ENCODE data around the gene COMTD1. TPM values are rescaled to one million over a fixed set of nuclear protein-coding genes. Genes with fewer than 3 reads are reported as not detected.
"Not testable (repeated sequence)": the region's sequence is repeated elsewhere in the genome, so short reads cannot be mapped to it uniquely, and the experiment has no call there.

The COMTD1 gene
- polyA plus RNA-seq, 4 donors, result 54.0 to 510 (median 228) TPM

GRCh38 chr10:75201793-75202307 lies 33.9 kb downstream of the COMTD1 start:
- peaks cover 0 to 4% (median 0%) of the 10 kb centered on the region in 3 donors for H3K36me3 ChIP-seq (ENCODE audit: control insufficient read depth in 3 of 3, insufficient read depth in 2 of 3, low read depth in 1 of 3, low read length in 3 of 3)
- WGBS, 3 donors, result 30 to 71% (median 40%) methylated on average over 9 of the region's 9 CpGs
- DNase-seq, result peak; percentile 77 to 97
- H3K4me3 ChIP-seq (ENCODE audit: low read depth in 1 of 3, low read length in 3 of 3), result peak overlapping the region in 1 of 3 donors; percentile 13
- peaks cover 2 to 8% (median 6%) of the 10 kb centered on the region in 3 donors for H3K4me1 ChIP-seq (ENCODE audit: control insufficient read depth in 3 of 3, insufficient read depth in 2 of 3, low read depth in 1 of 3, low read length in 2 of 3)
- FAIRE-seq, result no peak
- peak overlapping the region in 2 of 3 donors; percentile 83 to 86 for H3K27ac ChIP-seq (ENCODE audit: low read depth in 1 of 3, low read length in 2 of 3)
- no peaks in the 10 kb centered on the region for H3K9me3 ChIP-seq (ENCODE audit: control insufficient read depth in 2 of 2, insufficient read depth in 1 of 2, low read depth in 1 of 2, low read length in 1 of 2)
- no peaks in the 10 kb centered on the region for H3K27me3 ChIP-seq (ENCODE audit: control insufficient read depth in 3 of 3, insufficient read depth in 3 of 3, low read length in 3 of 3)

- H3K27ac ChIP-seq (ENCODE audit: low read depth in 1 of 3, low read length in 2 of 3); FAIRE-seq; DNase-seq; H3K36me3 ChIP-seq (ENCODE audit: control insufficient read depth in 3 of 3, insufficient read depth in 2 of 3, low read depth in 1 of 3, low read length in 3 of 3); H3K27me3 ChIP-seq (ENCODE audit: control insufficient read depth in 3 of 3, insufficient read depth in 3 of 3, low read length in 3 of 3); H3K9me3 ChIP-seq (ENCODE audit: control insufficient read depth in 2 of 2, insufficient read depth in 1 of 2, low read depth in 1 of 2, low read length in 1 of 2); H3K4me1 ChIP-seq (ENCODE audit: control insufficient read depth in 3 of 3, insufficient read depth in 2 of 3, low read depth in 1 of 3, low read length in 2 of 3); H3K4me3 ChIP-seq (ENCODE audit: low read depth in 1 of 3, low read length in 3 of 3): not testable (repeated sequence)
- WGBS, 3 donors, result 93 to 99% (median 96%) methylated on average over 6 of the region's 6 CpGs
Measured at GRCh38 chr10:75199949-75200348, 35.8 kb downstream of the COMTD1 start.

GRCh38 chr10:75197906-75198305 lies 37.9 kb downstream of the COMTD1 start:
- no peak overlapping the region for H3K27ac ChIP-seq (ENCODE audit: low read depth in 1 of 3, low read length in 2 of 3)
- DNase-seq (no peak), FAIRE-seq (no peak)
- no peaks in the 10 kb centered on the region for H3K9me3 ChIP-seq (ENCODE audit: control insufficient read depth in 2 of 2, insufficient read depth in 1 of 2, low read depth in 1 of 2, low read length in 1 of 2)
- peaks cover 3 to 10% (median 8%) of the 10 kb centered on the region in 3 donors for H3K4me1 ChIP-seq (ENCODE audit: control insufficient read depth in 3 of 3, insufficient read depth in 2 of 3, low read depth in 1 of 3, low read length in 2 of 3)
- H3K36me3 ChIP-seq (ENCODE audit: control insufficient read depth in 3 of 3, insufficient read depth in 2 of 3, low read depth in 1 of 3, low read length in 3 of 3), result peaks cover 0 to 8% (median 0%) of the 10 kb centered on the region in 3 donors
- H3K27me3 ChIP-seq (ENCODE audit: control insufficient read depth in 3 of 3, insufficient read depth in 3 of 3, low read length in 3 of 3), result no peaks in the 10 kb centered on the region
- H3K4me3 ChIP-seq (ENCODE audit: low read depth in 1 of 3, low read length in 3 of 3), result no peak overlapping the region
- 82 to 92% (median 86%) methylated on average over 2 of the region's 2 CpGs for WGBS, 3 donors

- no peak overlapping the region for H3K27ac ChIP-seq (ENCODE audit: low read depth in 1 of 3, low read length in 2 of 3)
- no peak for FAIRE-seq
- H3K27me3 ChIP-seq (ENCODE audit: control insufficient read depth in 3 of 3, insufficient read depth in 3 of 3, low read length in 3 of 3), result no peaks in the 10 kb centered on the region
Measured at GRCh38 chr10:75197066-75197465, 38.7 kb downstream of the COMTD1 start.

GRCh38 chr10:75195035-75195763 lies 40.6 kb downstream of the COMTD1 start:
- 81 to 96% (median 88%) methylated on average over 6 of the region's 6 CpGs for WGBS, 3 donors
- no peaks in the 10 kb centered on the region for H3K9me3 ChIP-seq (ENCODE audit: control insufficient read depth in 2 of 2, insufficient read depth in 1 of 2, low read depth in 1 of 2, low read length in 1 of 2)
- H3K36me3 ChIP-seq (ENCODE audit: control insufficient read depth in 3 of 3, insufficient read depth in 2 of 3, low read depth in 1 of 3, low read length in 3 of 3), result peaks cover 0 to 5% (median 0%) of the 10 kb centered on the region in 3 donors
- DNase-seq, result no peak
- H3K4me1 ChIP-seq (ENCODE audit: control insufficient read depth in 3 of 3, insufficient read depth in 2 of 3, low read depth in 1 of 3, low read length in 2 of 3), result peaks cover 0 to 6% (median 4%) of the 10 kb centered on the region in 3 donors
- no peak overlapping the region for H3K4me3 ChIP-seq (ENCODE audit: low read depth in 1 of 3, low read length in 3 of 3)
- H3K27me3 ChIP-seq (ENCODE audit: control insufficient read depth in 3 of 3, insufficient read depth in 3 of 3, low read length in 3 of 3), result no peaks in the 10 kb centered on the region
- no peak for FAIRE-seq
- peak overlapping the region in 1 of 3 donors; percentile 9 for H3K27ac ChIP-seq (ENCODE audit: low read depth in 1 of 3, low read length in 2 of 3)

More at GRCh38 chr10:75197066-75197465, 38.7 kb downstream of the COMTD1 start:
- WGBS, 3 donors, result 89 to 95% (median 93%) methylated on average over 3 of the region's 3 CpGs
- peaks cover 0 to 5% (median 0%) of the 10 kb centered on the region in 3 donors for H3K36me3 ChIP-seq (ENCODE audit: control insufficient read depth in 3 of 3, insufficient read depth in 2 of 3, low read depth in 1 of 3, low read length in 3 of 3)
- peaks cover 4 to 6% (median 4%) of the 10 kb centered on the region in 3 donors for H3K4me1 ChIP-seq (ENCODE audit: control insufficient read depth in 3 of 3, insufficient read depth in 2 of 3, low read depth in 1 of 3, low read length in 2 of 3)
- H3K9me3 ChIP-seq (ENCODE audit: control insufficient read depth in 2 of 2, insufficient read depth in 1 of 2, low read depth in 1 of 2, low read length in 1 of 2), result no peaks in the 10 kb centered on the region
- no peak for DNase-seq
- no peak overlapping the region for H3K4me3 ChIP-seq (ENCODE audit: low read depth in 1 of 3, low read length in 3 of 3)

GRCh38 chr10:75194625-75195024 lies 41.1 kb downstream of the COMTD1 start:
- not testable (repeated sequence) for H3K27me3 ChIP-seq (ENCODE audit: control insufficient read depth in 3 of 3, insufficient read depth in 3 of 3, low read length in 3 of 3); DNase-seq; H3K36me3 ChIP-seq (ENCODE audit: control insufficient read depth in 3 of 3, insufficient read depth in 2 of 3, low read depth in 1 of 3, low read length in 3 of 3); H3K4me1 ChIP-seq (ENCODE audit: control insufficient read depth in 3 of 3, insufficient read depth in 2 of 3, low read depth in 1 of 3, low read length in 2 of 3); H3K9me3 ChIP-seq (ENCODE audit: control insufficient read depth in 2 of 2, insufficient read depth in 1 of 2, low read depth in 1 of 2, low read length in 1 of 2); H3K27ac ChIP-seq (ENCODE audit: low read depth in 1 of 3, low read length in 2 of 3); FAIRE-seq; H3K4me3 ChIP-seq (ENCODE audit: low read depth in 1 of 3, low read length in 3 of 3)
- 92 to 93% (median 92%) methylated on average over 4 of the region's 4 CpGs for WGBS, 3 donors

GRCh38 chr10:75191821-75192568 lies 43.8 kb downstream of the COMTD1 start:
- WGBS, 3 donors, result 16 to 42% (median 37%) methylated on average over 10 of the region's 10 CpGs

More at GRCh38 chr10:75191821-75192568, 43.8 kb downstream of the COMTD1 start:
- H3K4me3 ChIP-seq (ENCODE audit: low read depth in 1 of 3, low read length in 3 of 3), result no peak overlapping the region
- peak overlapping the region; percentile 42 to 72 (median 44) for H3K27ac ChIP-seq (ENCODE audit: low read depth in 1 of 3, low read length in 2 of 3)
- H3K27me3 ChIP-seq (ENCODE audit: control insufficient read depth in 3 of 3, insufficient read depth in 3 of 3, low read length in 3 of 3), result no peaks in the 10 kb centered on the region
- no peaks in the 10 kb centered on the region for H3K9me3 ChIP-seq (ENCODE audit: control insufficient read depth in 2 of 2, insufficient read depth in 1 of 2, low read depth in 1 of 2, low read length in 1 of 2)
- H3K4me1 ChIP-seq (ENCODE audit: control insufficient read depth in 3 of 3, insufficient read depth in 2 of 3, low read depth in 1 of 3, low read length in 2 of 3), result peaks cover 0 to 6% (median 4%) of the 10 kb centered on the region in 3 donors
- DNase-seq, result peak; percentile 66 to 89
- peaks cover 0 to 5% (median 0%) of the 10 kb centered on the region in 3 donors for H3K36me3 ChIP-seq (ENCODE audit: control insufficient read depth in 3 of 3, insufficient read depth in 2 of 3, low read depth in 1 of 3, low read length in 3 of 3)
- no peak for FAIRE-seq

Data from small intestine (tissue), 7 donors.